Peyer's patch (tissue), 4 donors: ENCODE results near the gene TNFRSF14.

Experiments
- POLR2A ChIP-seq, 2 donors: fragments of 450-650 bp; IDR thresholded peaks; one replicate each; pipeline ENCODE4 v1.5.1; 2017; ENCODE audit warnings: antibody characterized with exemption in 2 of 2, mild to moderate bottlenecking in 2 of 2, moderate library complexity in 2 of 2
- TF ChIP-seq, protein P1 (sequence below), 6 experiments: fragments of 450-650 bp in 4 of 6; fragments of 200-600 bp in 2 of 6; sonication (generic) in 1 of 6; IDR thresholded peaks; one replicate each; pipeline ENCODE4 v1.5.1; 2017 to 2019; ENCODE audit warnings: antibody characterized with exemption in 6 of 6, mild to moderate bottlenecking in 3 of 6, moderate library complexity in 1 of 6

DNA sequence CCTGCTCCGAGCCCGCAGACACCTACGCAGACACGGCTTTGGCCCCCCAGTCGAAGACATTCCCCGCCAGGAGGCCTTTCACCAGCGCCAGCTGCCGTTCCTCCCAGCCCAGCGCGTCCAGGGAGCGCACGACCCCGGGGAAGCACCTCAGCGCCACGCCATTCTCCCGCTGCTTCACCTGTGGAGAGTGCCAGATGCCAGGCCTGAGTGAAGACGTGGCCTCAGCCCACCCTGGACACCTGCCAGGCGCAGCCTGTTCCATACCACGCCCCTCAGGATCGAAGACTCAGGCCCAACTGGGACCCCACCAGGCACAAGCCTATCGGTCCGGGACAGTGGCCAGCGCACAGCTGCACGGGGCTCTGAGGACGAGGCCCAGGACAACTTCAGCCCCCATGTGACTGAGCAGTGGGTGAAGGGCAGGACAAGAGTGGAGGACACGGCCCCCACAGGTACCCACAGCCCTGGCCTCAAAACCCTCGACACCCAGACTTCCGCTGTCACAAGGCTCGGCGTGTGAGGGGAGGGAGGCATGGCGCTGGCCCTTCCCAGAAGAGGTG, 43.2 kb upstream of the TNFRSF14 start:
- TF ChIP-seq, protein P1, sequence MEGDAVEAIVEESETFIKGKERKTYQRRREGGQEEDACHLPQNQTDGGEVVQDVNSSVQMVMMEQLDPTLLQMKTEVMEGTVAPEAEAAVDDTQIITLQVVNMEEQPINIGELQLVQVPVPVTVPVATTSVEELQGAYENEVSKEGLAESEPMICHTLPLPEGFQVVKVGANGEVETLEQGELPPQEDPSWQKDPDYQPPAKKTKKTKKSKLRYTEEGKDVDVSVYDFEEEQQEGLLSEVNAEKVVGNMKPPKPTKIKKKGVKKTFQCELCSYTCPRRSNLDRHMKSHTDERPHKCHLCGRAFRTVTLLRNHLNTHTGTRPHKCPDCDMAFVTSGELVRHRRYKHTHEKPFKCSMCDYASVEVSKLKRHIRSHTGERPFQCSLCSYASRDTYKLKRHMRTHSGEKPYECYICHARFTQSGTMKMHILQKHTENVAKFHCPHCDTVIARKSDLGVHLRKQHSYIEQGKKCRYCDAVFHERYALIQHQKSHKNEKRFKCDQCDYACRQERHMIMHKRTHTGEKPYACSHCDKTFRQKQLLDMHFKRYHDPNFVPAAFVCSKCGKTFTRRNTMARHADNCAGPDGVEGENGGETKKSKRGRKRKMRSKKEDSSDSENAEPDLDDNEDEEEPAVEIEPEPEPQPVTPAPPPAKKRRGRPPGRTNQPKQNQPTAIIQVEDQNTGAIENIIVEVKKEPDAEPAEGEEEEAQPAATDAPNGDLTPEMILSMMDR (IDR thresholded peaks at IDR 0.05): no peak
- TF ChIP-seq POLR2A (IDR thresholded peaks at IDR 0.05): no peak
